Measurements from ENCODE around the gene AJAP1. TPM values are rescaled to one million over a fixed set of nuclear protein-coding genes. Genes with fewer than 3 reads are reported as not detected.

The AJAP1 gene
- polyA plus RNA-seq, 1 of the 3 experiments (the other 2 are of a cell fraction) = not detected

- ChIA-PET CTCF (interaction anchor here (1.1 to 1.4 kb wide), 2 partner anchors 14 to 38 kb away, joined by 3 read pairs; no protein-coding TSS in a partner anchor), POLR2A (no interaction called here)
- H3K27ac ChIP-seq (ENCODE audit: low read depth in 2 of 2, low read length in 1 of 2) = no peak overlapping the region
- no peaks in the 10 kb centered on the region for H3K9me3 ChIP-seq
- H3K4me2 ChIP-seq = no peak overlapping the region
- DNase-seq = no peak
- no peaks in the 10 kb centered on the region for H3K36me3 ChIP-seq (replicated peaks in 1 of 2; ENCODE audit: control insufficient read depth in 1 of 2, insufficient read depth in 2 of 2, low read length in 1 of 2)
- TF ChIP-seq FOSL2 (IDR thresholded peaks at IDR 0.05; ENCODE audit: borderline replicate concordance, low read depth) = no peak
- TF ChIP-seq EP300 (IDR thresholded peaks at IDR 0.05; ENCODE audit: borderline replicate concordance in 1 of 2, low read depth in 1 of 2, low read length in 1 of 2) = no peak
- no peak for TF ChIP-seq RAD21 (IDR thresholded peaks at IDR 0.05; ENCODE audit: low read length)
- no peak overlapping the region for H2AFZ ChIP-seq (ENCODE audit: low read depth)
- no peaks in the 10 kb centered on the region for H3K27me3 ChIP-seq (ENCODE audit: insufficient read depth)
- 50% methylated on average over 9 of the region's 9 CpGs for WGBS (ENCODE audit: low lambda C conversion rate)
- no peaks in the 10 kb centered on the region for H3K9me2 ChIP-seq
- H3F3A ChIP-seq (replicated peaks; ENCODE audit: insufficient read depth) = no peaks in the 10 kb centered on the region
- H4K20me1 ChIP-seq (ENCODE audit: insufficient read depth) = no peaks in the 10 kb centered on the region
- no peaks in the 10 kb centered on the region for H3K79me2 ChIP-seq (ENCODE audit: insufficient read depth)
- no peaks in the 10 kb centered on the region; a peak in 1 of 4 replicates for H3K4me1 ChIP-seq (ENCODE audit: control insufficient read depth in 1 of 2, insufficient read depth in 2 of 2, low read depth in 1 of 2, low read length in 1 of 2)
- no peak overlapping the region for H3K4me3 ChIP-seq (ENCODE audit: low read depth in 2 of 2, low read length in 1 of 2)
- no peak overlapping the region for H3K9ac ChIP-seq
Measured at GRCh38 chr1:4694492-4694891, 40.1 kb downstream of the AJAP1 start.

- no peaks in the 10 kb centered on the region for H3K9me2 ChIP-seq
- no peak overlapping the region for H2AFZ ChIP-seq (ENCODE audit: low read depth)
- no peak for TF ChIP-seq TAF1 (IDR thresholded peaks at IDR 0.05; ENCODE audit: borderline replicate concordance, low read depth, low read length)
- no peak for TF ChIP-seq TEAD4 (IDR thresholded peaks at IDR 0.05; ENCODE audit: borderline replicate concordance, insufficient read depth)
- no peak for TF ChIP-seq RFX5 (IDR thresholded peaks at IDR 0.05; ENCODE audit: low read length)
- no peak for TF ChIP-seq FOSL2 (IDR thresholded peaks at IDR 0.05; ENCODE audit: borderline replicate concordance, low read depth)
- no peak for TF ChIP-seq ELF1 (IDR thresholded peaks at IDR 0.05)
- TF ChIP-seq CTCF (IDR thresholded peaks at IDR 0.05) = no peak
- no peak for TF ChIP-seq FOXM1 (IDR thresholded peaks at IDR 0.05; ENCODE audit: low read depth)
- TF ChIP-seq USF2 (IDR thresholded peaks at IDR 0.05; ENCODE audit: borderline replicate concordance, low read depth, low read length) = no peak
- no peak for TF ChIP-seq USF1 (IDR thresholded peaks at IDR 0.05; ENCODE audit: borderline replicate concordance, low read depth)
- no peak for TF ChIP-seq SMC3 (IDR thresholded peaks at IDR 0.05; ENCODE audit: low read depth, low read length)
- TF ChIP-seq YY1 (IDR thresholded peaks at IDR 0.05; ENCODE audit: low read depth) = no peak
- no peak for TF ChIP-seq PBX3 (IDR thresholded peaks at IDR 0.05)
- TF ChIP-seq RAD21 (IDR thresholded peaks at IDR 0.05; ENCODE audit: low read length) = no peak
- no peak for TF ChIP-seq GATA2 (CRISPR knock-in tag; IDR thresholded peaks at IDR 0.05)
- TF ChIP-seq SIN3A (IDR thresholded peaks at IDR 0.05; ENCODE audit: borderline replicate concordance, low read depth, low read length) = no peak
- TF ChIP-seq MAX (IDR thresholded peaks at IDR 0.05; ENCODE audit: low read depth) = no peak
- TF ChIP-seq TCF12 (IDR thresholded peaks at IDR 0.05) = no peak
- H3K4me2 ChIP-seq = no peak overlapping the region
- no peaks in the 10 kb centered on the region; a peak in 1 of 4 replicates for H3K4me1 ChIP-seq (ENCODE audit: control insufficient read depth in 1 of 2, insufficient read depth in 2 of 2, low read depth in 1 of 2, low read length in 1 of 2)
- H3K9ac ChIP-seq = no peak overlapping the region
- no peak overlapping the region for H3K4me3 ChIP-seq (ENCODE audit: low read depth in 2 of 2, low read length in 1 of 2)
- H3K9me3 ChIP-seq = no peaks in the 10 kb centered on the region
- ChIA-PET CTCF (interaction anchor here (1.1 to 1.4 kb wide), 2 partner anchors 15 to 39 kb away, joined by 3 read pairs; no protein-coding TSS in a partner anchor), POLR2A (no interaction called here)
- no peaks in the 10 kb centered on the region for H4K20me1 ChIP-seq (ENCODE audit: insufficient read depth)
- 28% methylated on average over 8 of the region's 8 CpGs for WGBS (ENCODE audit: low lambda C conversion rate)
- H3K36me3 ChIP-seq (replicated peaks in 1 of 2; ENCODE audit: control insufficient read depth in 1 of 2, insufficient read depth in 2 of 2, low read length in 1 of 2) = no peaks in the 10 kb centered on the region
- no peaks in the 10 kb centered on the region for H3K27me3 ChIP-seq (ENCODE audit: insufficient read depth)
- no peak overlapping the region for H3K27ac ChIP-seq (ENCODE audit: low read depth in 2 of 2, low read length in 1 of 2)
- H3K79me2 ChIP-seq (ENCODE audit: insufficient read depth) = no peaks in the 10 kb centered on the region
- no peaks in the 10 kb centered on the region for H3F3A ChIP-seq (replicated peaks; ENCODE audit: insufficient read depth)
- DNase-seq = no peak
Measured at GRCh38 chr1:4695241-4695640, 40.8 kb downstream of the AJAP1 start.

Data from SK-N-SH (cell line).